Stimulated activated CD4-positive, alpha-beta T cell treated with anti-CD3 and anti-CD28 coated beads, Interleukin-15, amount 100 ng/mL, for 48 hours (primary cell): ENCODE measurements around the gene WDR45.
"Not testable (repeated sequence)": the region's sequence is repeated elsewhere in the genome, so short reads cannot be mapped to it uniquely, and the experiment has no call there.

Experiments
- DNase-seq, 2 donors: peaks; one replicate each; pipeline ENCODE4 v3.0.0-alpha.2; 2020; ENCODE audit warnings: low read depth in 2 of 2

The WDR45 gene

DNA sequence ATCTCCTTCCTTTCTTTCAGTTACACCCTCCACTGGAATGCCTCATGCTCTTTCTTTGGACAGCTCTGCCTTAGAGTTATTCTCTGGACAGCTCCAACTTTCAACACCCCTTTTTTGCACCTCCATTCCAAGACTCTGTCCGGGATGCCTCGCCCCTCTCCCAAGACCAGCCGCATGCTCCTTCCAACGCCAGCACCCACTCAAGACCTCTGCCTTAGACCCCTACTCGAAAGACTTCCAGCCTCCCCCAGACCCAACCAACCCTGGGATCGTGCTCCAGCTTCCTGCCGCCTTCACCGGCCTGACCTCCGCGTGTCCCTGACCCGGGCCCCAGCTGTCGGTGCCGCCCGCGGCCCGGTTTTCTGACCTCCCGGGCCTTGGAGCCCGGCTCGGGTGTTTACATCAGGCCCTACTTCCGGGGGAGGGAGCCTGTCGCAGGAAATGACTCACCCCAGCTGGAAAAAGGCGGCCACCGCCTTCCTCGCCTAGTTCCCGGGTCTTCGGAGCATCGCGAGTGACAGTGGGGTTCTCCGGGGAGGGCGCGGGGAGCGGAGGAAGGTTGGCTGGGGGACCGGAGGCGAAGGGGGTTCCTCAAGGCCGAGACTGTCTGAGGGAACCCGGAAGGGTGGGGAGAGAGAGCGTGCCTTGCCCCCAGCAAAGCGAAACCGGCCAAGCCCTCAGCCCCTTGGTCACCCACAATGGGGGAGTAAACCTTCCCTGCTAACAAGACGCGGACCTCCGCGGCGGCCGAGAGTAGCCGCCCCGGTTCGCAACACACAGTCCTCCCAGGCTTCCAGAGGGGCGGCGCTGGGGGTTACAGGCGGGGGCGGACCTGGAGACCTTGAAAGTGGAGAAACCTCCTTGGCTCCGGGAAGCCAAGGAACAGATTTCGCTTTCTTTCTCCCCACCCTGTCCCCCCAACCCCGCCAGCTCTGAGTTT lies at the start of gene WDR45:
Gene WDR45, minus strand, starts transcription at position 399 of the 940 bp plus-strand sequence. CDS start 1,792 bp downstream, outside the sequence.
- peak; percentile 41 to 50 for DNase-seq

DNA sequence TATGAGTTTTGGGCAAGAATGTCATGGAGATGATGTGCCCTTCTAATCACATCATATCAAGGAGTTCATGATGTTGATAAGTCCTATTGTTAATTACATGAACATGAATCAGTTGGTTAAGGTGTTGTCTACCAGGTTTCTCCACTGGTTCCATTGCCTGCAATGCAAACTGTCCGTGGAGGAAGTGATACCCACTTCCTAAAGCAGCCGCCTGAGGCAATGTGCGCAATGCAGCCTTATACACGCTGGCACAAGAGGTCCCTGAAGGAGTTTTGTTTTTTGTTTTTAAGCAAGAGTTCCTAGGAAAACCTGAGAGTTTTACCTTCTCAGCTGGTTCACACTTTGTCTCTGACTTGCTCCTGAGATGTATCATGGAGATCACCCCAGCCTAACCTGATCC lies 49.7 kb upstream of the WDR45 start:
- DNase-seq, result no peak

DNA sequence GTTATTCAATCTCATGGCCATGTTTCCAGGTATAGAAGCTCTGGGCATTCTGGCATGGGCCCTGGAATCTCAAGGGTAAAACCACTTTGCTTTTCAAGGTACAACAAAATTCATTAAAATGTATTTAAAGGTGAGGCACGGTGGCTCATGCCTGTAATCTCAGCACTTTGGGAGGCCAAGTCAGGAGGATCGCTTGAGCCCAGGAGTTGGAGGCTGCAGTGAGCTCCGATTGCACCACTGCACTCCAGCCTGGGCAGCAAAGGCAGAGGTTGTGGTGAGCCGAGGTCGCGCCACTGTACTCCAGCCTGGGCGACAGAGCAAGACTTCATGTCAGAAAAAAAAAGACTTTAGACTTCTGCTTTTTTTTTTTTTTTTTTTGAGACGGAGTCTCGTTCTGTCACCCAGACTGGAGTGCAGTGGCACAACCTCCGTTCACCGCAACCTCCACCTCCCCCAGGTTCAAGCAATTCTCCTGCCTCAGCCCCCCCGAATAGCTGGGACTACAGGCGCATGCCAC lies 48.1 kb upstream of the WDR45 start:
- DNase-seq, result not testable (repeated sequence)

DNA sequence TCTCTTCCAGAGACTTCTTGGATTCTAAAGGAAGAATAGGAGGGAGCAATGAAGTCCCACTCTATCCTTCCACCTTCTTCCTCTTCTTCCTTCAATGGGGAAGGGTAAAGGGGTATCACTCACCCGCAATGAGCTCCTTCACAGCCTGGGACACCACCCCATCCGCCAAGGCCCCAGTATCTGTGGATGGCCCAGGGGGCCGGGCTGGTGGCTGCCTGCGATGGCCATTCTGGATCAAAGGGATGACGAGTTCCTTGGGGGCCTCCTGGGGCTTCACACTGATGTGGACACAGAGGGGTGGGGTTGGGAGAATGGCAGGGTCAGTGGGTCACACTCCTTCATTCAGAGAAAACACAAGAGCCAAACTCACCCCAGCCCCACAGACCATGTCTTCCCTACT lies 42.8 kb upstream of the WDR45 start:
- no peak for DNase-seq

DNA sequence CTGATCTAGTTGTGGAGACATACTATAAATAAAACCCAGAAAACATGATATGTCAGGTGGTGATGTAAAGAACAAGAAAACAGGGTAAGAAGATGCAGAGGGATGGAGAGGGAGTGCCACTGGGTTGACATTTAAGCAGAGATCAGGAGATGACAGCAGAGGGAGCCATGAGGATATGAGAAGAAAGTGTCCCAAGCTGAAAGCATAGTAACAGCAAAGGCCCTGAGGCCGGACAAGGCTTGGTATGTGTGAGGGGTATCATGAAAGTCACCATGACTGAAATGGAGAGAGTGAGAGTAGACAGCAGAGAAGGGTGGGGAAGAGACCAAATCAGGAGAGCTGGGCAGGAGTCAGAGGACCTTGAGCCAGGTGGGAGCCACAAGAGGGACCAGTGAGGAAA lies 40.4 kb upstream of the WDR45 start:
- DNase-seq, result no peak

DNA sequence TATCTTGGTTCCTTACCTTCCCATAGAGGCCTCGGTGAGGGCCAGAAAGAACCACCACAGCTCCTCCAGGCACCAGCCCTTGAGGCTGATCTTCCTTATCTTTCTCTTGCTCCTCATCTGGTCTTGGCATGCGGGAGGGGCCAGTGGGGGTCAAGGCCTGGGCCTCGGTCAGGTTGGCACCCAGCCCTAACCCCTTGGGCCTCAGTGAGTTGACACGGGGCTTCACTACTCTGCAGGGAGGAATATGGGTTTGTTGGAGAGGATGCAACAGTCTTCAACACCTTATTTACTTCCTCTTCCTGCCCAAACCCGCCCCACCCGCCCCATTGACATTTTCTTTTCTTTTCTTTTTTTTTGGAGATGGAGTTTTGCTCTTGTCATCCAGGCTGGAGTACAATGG lies 37.9 kb upstream of the WDR45 start:
- DNase-seq, result no peak

DNA sequence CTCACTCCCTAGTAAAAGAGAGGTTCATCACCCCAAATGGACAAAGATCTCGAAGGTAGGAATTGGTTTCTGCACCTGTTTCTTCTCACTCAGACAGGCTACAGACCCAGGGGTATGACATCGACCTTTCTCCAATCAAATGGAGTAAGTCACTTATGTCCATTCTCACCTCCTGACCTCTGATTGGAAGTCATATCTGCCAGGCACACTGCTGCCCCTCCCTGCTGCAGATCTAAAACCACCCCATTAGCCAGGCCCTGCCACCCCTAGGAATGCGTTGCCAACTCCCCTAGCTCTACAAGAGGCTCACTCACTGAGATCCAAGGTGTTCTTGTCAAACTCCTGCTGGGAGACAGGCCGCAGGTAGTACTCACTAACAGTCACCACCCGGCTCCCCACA lies 37.0 kb upstream of the WDR45 start:
- no peak for DNase-seq

DNA sequence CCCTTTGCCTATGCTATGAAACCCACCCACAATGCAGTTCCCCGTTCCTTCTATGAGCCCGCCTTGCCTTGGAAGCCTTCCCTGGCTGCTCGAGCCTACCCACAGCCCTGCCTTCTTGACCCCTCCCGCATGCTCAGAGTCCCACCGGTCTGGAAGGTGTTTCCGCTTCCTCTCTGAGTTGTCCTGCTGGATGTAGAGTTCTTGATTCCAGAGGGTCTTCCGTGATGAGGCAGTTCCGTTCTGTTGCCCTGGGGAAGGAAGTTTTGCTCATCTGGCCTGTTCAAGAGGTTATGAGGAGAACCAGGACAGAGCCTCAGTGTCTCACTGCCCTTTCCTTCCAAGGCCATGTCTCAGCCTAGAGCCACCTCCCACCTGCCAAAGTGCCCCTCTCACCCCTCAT lies 36.4 kb upstream of the WDR45 start:
- no peak for DNase-seq

DNA sequence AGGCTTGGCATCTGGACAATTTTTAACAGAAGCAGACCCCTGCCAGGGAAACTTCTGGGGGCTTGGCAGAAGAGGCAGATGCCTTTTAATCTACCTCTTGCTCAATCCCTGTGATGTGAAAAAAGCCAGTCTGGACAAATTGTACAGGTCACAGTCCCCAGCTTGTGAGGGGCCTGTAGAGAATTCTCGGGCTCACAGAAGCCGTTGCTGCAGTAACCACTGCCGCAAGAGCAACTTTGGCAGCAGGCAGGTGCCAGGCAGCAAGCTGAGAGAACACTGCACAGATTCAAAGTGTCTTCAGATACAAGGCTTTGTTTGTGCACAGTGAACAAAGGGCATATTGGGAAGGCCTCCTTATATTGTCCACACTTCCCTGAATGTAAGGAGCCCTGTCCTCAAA lies 32.1 kb upstream of the WDR45 start:
- no peak for DNase-seq

DNA sequence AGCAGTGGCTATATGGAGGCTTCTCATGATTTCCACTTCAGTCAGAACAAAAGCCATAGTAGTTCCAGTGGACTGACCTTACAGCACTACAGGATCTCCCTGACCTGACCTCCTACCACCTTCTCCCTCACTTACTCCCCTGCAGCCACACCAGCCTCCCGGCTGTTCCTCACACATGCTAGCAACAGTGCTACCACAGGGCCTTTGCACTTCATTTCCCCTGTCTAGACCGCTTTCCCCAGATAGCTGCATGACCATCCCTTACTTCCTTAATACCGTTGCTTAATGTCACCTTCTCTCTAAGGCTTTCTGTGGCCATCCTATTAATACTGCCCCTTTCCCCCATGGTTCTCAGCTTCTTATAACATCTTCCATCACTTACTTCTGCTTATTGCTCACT lies 30.7 kb upstream of the WDR45 start:
- no peak for DNase-seq

DNA sequence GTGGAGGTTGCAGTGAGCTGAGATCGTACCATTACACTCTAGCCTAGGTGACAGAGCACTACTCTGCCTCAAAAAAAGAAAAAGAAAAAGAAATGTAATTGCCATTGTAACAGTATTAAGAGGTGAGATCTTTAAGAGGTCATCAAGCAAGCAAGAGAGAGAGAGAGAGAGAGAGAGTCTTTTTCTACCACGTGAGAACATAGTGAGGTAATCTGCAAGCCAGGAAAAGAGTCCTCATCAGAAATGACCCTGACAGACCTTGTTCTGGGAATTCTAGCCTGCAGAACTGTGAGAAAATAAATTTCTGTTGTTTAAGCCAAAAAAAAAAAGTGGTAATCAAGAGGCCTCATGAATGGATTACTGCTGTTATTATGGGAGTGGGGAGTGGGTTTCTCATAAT lies 29.0 kb upstream of the WDR45 start:
- DNase-seq, result no peak

DNA sequence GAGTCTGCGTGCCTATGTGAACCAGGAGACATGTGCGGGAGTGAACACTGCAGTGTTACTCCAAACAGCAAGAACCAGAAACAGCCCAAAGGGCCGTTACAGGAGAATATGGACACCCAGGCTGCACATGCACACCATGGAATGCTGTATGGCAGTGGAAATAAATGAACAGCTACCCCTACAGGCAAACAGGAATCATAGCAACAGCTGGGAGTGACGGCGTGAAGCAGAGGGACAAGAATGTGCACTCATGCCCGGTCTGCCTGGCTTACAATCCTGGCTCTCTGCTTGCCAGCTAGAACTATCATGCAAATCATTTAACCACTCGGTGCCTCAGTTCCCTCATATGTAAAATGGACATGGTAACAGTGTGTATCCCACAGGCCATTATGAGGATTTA lies 27.2 kb upstream of the WDR45 start:
- no peak for DNase-seq

DNA sequence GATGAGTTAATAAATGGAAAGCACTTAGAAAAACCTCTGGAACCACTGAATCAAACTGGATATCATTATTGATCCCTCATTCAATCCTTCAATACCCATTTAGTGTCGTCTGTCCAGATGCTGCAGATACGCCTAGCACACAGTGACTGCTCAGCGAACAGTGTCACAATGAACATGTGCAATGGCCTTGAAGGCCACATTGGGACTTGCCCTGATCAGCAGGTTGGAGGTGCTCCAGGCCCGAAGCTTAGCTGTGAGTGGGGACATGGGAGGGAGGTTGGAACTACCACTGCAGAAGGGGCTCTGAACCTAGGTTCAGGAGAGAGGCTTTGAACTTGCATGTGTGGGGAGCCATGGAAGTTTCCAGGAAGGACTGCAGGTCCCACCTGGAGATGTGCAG lies 26.6 kb upstream of the WDR45 start:
- DNase-seq, result no peak

DNA sequence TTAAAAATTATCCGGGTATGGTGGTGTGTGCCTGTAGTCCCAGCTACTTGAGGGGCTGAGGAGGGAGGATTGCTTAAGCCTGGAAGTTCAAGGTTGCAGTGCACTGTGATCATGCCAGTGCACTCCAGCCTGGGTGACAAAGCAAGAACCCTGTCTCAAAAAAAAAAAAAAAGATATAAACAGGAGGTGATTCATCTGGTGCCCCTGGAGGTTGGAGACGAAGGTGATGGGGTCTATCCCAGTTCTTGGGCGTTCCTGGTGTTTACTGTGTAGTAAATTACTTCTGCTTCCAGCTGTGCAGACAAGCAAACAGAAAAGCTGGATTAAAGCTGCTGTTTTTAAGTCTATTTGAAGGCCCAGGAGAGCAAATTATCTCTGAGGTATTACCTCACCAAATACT lies 23.9 kb upstream of the WDR45 start:
- no peak for DNase-seq

DNA sequence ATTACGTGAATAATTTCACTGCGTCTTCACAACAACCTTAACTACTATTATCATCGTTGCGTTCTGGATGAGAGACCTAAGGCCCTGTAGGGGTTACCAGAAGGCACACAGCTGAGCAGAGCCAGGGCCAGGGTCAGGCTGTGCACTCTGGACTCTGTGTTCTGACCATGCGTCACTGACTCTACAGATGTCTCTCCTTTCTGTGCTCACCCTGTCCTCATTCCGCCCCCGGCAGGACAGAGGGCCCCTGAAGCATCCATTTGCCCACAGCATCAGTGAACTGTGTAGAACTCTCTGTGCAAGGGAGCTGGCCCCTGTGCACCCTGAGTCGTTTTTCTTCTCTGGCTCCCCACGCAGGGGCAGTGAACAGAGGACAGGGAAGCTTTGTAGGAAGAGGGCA lies 22.5 kb upstream of the WDR45 start:
- DNase-seq, result no peak

DNA sequence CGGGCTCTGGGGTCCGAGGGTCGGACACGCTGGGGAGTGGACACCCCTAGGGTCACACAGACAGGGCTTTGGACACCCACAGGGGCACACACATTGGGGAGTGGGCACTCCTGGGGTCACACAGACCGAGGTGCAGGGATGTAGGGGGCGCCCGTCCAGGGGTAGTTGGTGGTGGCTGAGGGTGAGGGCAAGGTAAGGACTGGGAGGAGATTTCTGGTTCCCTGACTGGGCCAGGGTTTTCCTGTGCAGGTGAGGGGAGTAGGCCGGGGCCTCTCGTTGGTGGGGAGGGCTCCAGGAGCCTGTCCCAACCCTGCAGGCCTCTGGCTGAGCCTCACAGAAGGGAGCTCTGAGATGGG lies 21.9 kb upstream of the WDR45 start:
- no peak for DNase-seq

DNA sequence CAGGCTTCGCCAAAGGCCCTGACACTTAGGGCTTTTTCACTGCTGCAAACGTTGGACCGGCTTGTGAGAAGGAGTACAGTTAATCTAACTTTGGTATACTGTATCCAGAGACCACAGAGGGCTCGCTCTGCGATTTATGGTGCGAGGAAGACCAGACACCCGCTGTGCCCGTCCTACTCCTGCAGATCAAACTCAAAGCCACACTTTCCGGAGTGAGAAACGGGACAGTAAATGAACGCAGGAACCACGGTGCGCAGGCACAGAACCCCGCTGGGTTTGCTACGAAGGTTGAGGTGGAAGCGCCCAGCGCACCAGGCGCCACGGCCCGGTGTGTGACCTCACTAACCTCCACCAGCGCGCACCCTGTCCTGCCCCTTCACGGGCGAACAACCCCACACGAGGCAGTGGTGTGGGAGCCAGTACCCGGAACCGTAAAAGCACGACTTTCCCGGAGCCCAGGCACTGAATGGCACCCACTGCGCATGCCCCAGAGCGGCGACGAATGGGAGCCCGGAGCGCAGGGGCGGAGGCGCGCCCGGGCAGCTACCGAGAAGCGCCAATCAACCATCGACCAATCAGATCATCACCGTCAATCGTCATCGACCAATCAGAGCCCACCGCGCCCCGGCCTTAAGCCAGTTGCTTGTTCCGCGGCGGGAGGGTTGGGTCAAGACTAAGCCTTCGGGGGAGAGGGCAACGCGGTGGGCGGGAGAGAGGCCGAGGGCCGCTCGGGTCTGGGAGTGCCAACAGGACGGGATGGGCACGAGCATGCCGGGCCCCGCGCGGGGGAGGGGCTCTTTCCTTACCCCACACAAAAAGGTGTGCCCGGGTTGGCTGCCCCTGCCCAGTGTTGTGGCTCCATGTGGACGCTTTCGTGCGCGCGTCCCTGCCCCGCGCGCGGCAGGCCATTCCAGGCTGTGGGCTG lies 21.3 kb upstream of the WDR45 start:
- DNase-seq, result peak; percentile 75 to 79

DNA sequence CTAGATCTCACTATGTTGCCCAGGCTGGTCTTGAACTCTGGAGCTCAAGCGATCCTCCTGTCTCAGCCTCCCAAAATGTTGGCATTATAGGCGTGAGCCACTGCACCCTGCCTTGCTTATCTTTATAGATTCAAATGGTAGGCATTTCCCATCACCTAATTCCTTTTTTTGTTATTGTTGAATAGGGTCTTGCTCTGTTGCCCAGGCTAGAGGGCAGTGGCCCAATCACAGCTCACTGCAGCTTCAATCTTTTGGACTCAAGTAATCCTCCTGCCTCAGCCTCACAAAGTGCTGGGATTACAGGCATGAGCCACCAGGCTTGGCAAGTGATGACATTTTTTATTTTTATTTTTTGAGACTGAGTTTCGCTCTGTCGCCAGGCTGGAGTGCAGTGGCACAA lies 16.7 kb upstream of the WDR45 start:
- no peak for DNase-seq

DNA sequence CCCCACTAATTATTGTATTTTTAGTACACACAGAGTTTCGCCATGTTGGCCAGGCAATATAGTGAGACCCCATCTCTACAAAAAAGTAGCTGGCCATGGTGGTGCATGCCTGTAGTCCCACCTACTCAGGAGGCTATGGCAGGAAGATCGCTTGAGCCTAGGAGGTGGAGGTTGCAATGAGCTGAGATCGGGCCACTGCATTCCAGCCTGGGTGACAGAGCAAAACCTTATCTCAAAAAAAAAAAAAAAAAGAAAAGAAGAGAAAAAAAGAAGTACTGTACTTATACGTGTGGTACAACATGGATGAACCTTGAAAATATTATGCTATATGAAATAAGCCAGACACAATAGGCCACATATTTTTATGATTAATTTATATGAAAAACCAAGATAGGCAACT lies 9.9 kb upstream of the WDR45 start:
- DNase-seq, result no peak

DNA sequence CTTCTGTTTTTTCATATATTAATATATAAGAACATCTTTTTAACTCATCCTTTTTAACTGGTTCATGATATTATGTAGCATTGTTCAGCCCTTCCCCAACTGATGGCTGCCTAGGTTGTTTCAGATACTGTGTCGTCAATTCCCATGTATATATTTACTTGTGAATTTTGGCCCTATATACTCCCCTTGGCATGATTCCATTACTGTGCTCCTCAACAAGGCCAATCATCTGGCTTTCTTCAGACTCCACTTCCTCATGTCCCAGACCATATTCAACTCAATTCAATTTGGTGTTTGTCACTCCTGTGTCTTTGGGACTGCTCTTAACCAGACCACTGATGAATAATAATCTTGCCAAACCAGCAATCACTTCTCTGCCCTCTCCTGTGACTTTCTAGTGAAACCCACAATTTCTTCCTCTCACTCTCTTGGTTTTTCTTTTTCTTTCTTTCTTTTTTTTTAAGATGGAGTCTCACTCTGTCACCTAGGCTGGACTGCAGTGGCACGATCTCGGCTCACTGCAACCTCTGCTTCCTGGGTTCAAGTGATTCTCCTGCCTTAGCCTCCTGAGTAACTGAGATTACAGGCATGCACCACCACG lies 2.7 kb upstream of the WDR45 start:
- DNase-seq, result no peak

DNA sequence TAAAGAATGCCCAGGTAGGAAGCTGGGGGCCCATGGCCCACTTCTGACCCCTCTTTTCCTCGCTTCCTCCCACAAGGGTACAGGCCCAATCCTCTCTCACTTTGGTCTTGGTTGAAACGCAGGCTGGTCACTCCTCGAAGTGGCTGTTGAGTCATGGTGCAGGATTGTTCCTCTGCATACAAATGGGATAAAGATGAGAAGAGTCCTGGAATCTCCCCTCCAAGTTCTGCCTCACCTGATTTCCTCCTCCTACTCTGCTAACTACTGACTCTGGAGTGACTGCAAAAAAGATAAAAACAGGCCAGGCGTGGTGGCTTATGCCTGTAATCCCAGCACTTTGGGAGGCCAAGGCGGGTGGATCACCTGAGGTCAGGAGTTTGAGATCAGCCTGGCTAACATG lies 1.7 kb downstream of the WDR45 start:
- DNase-seq, result no peak

DNA sequence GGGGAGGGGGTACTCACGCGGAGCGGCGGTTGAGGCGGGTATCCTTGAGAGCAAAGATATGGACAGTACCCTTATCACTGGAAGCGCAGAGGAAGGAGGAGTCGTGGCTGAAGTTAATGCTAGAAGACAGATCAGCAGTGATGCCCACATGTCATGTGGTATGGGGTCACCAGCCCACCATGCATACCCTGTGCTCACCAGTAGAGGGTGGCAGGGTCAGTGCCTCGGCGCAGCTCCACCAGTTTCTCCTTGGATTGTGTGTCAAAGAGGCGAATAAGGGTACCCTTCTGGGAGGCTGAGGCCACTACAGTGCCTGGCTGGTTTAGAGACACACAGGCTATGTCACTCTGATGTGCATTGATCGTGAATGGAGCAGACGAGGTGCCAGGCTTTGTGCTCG lies 4.3 kb downstream of the WDR45 start:
- no peak for DNase-seq
